Stimulated activated CD8-positive, alpha-beta memory T cell treated with anti-CD3 and anti-CD28 coated beads, Interleukin-12 subunit alpha, Interleukin-12 subunit beta, amount 100 ng/mL, for 1 hour (primary cell): ENCODE results near the gene CELSR1.
"Not testable (repeated sequence)": the region's sequence is repeated elsewhere in the genome, so short reads cannot be mapped to it uniquely, and the experiment has no call there.

Experiments used
- DNase-seq: peaks from one replicate; pipeline ENCODE4 v3.0.0-alpha.2; 2020; ENCODE audit warnings: low read depth

CELSR1 gene

DNA sequence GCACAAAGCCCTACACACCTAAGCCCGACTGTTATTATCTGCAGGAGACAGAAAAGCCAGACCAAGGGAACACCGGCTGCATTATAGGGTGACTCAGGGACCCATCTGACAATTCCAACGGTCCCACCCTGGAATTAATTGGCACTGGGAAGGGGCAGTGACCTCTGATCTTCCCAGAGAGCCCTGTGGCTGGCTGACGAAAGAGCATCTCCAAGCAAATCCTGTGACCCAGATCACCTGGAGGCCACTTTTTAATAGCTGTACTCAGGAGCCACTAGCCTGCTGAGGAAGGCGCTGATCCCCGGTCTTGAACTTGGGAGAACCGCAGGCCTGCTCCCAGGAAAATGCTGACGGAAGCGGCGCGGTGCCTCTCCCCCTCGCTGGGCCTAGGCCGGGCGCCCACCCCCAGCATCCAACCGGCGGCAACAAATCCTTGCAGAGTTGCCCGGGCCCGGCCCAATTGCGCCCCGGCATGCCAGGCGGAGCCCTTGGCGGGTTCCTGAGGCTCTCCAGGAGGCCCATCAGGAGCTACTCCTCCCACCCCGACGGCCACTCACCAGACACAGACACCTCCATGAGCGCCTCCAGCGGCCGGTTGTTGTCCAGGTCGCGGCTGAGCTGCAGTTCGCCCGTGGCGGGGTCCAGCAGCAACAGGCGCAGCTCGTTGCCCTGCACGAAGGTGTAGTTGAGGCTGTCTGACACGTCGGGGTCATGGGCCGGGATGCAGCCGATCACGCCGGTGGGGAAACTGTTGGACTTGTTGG, 4.2 kb downstream of the CELSR1 start:
- no peak for DNase-seq

DNA sequence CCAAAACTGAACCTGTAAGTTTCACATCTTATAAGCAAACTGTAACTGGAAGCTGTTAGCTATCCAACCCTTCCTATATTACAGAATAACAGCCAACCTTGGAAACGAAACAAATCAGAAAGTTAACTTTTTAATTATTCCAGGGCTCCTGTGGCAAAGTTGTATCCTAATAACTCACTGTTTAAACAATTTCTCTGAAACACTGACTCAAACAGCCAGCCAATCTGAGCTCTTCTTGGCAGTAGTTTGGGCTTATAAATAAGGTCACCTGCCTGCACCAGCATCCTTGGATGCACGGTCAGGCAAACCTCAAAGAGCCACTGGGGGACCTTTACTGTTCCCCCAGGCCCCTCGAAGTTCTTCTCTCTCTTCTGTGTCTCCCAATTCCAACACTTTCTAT, 5.0 kb downstream of the CELSR1 start:
- no peak for DNase-seq

DNA sequence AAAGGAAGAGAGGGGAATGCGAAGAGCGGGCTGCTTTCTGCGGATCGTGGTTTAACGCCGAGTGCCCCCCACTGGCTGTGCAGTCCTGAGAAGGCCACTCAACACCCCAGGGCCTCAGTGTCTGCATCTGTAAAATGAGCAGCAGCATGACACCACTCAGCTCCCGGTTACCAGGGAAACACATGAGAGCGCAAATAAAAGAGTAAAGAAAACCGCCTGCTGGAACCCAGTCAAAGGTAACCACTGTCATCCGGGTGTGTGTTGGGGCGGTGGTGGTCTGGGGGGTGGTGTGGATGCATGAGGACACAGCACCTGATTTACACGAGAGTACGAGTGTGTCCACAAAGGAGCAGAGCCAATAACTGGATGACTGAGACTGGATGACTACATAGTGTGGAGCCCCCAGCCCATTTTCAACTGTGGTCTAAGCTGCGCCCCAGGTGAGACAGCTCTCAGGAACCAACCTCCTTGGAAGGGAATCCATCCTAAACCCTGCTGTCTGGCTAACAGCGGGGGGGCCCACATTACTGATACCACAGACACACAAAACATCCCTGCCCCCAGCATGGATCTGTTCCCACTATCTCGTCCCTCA, 5.7 kb downstream of the CELSR1 start:
- no peak for DNase-seq

DNA sequence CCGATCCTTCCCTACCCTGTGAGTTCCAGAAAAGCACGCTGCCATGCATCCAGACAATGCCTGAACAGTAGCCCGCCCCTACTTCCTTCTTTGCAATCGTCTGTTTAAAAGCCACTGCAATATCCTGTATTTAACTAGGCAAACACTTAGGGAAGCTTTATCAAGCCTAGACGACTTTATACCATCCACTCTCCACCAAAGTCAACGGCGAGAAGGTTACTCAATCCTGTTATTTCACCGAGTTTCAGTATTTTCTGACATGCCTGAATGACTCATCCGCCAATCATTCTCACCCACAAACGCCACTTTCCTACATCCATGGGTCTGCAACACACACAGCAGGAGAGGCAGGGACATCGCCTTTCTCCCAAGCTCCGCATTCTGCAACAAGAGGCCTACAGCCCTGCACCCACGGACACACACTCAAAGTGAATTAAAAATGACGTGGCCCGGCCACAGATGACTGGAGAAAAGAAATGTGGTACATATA, 9.3 kb downstream of the CELSR1 start:
- DNase-seq, result no peak

DNA sequence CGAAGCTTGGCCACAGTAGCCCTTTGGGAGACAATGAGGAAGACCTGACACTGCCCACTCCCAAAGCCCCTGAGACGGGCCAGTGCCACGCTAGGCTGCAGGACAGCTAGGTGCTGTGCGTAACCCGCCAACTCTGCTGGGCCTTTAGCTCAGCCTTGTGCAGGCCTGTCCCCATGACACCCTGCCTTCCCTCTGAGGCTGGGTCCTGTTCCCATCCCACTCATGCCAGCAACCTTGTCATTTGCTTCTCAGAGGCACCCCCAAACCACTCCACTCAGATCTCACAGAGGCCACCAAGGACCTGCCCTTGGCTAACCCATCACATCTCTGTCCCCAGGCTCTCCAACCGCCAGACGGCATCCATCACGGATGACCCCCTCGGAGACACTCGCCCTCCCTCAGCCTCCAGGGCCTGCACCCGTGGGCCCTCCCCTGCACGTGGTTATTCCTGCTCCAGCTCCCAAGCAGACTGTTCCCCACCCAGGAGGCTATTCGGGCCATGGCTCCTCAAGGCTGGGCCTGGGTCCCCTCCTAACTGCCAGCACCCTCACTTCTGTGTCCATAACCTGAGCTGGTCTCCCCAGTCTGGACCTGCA, 11.1 kb downstream of the CELSR1 start:
- no peak for DNase-seq

DNA sequence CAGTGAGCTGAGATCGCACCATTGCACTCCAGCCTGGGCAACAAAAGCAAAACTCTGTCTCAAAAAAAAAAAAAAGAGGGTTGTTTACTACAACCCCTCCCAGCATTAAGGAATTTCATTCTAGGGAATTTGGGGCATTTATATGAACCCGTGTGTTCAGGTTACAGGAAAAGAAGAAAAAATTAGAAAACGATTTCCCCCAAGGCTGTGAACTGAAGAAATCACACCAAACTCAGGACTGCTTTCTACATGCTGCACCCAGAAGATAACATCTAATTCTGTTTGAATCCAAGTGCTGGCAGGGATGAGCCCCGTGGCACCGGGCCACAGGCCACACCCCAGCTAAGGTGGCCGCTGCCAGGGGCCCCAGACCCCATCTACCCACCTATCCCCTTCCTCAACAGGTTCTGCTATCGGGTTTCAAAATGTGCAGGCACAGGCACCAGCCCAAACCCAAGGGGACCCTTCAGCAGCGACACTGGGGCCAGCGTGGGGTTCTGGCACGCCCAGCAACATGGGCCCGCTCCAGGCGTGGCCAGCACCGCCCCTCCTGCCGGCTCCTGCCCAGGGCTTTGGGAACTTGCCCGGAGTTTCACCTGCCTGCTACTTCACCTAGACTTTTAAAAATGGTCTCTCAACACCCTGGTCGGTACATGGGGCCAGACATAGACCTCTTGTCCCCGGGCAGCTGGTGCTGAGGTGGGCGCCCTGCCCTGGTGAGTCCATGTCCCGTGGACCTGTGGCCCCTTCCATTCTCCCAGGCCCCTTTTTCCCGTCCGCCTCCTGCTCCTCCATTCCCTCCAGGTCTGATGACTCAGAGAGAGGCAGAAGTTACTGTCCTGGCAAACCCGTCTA, 11.8 kb downstream of the CELSR1 start:
- DNase-seq, result no peak

DNA sequence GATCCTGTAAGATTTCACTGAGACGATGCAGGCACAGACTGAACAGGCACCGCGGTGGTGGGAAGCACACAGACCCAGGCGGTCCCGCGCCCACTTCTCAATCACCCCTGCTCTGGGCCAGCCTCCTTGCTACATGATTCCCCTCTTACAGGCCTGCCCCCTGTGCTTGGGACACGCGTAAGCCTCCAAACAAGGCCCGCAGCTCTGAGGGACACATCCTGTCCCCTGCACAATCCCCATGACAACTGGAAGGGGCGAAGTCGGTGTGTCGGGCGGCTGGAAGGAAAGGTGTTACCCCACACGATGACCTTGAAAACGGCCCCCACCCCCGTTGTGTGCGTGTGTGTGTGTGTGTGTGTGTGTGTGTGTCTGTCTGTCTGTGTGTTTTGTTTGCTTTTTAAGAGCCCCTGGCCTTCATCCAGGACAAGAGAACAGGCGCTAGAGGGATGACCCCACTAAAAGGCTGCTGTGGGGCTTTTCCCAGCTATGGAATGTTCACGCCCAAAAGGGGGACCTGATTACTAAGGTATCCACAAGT, 13.1 kb downstream of the CELSR1 start:
- DNase-seq, result no peak

DNA sequence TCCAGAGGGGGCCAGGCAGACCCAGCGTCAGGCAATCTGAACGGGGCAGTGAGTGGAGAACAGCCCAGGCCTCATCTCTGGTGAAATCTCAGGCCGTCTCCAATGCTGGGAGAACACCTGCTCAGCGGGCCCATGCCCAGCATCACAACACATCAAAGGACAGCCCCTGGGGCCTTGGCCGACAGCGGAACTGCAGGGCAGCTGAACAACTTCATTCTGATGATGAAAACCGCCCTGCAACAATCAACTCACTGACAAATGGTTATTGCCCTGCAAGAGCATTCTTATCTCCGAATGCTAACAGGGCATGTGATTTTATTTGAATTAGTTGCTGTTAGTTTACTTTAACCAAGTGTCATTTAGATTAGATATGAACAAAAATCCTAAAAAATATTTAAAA, 14.6 kb downstream of the CELSR1 start:
- no peak for DNase-seq

DNA sequence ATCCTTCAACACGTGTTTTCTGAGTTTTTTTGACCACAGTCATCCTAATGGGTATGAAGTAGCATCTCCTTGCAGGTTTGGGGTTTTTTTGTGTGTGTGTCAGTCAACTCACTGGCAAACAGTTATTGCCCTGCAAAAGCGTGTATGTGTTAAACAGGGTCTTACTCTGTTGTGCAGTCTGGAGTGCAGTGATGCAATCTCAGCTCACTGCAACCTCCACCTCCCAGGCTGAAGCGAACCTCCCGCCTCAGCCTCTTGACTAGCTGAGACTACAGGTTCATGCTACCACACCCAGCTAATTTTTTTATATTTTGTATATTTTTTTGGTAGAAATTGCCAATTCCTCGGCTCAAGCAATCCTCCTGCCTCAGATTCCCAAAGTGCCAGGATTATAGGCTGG, 15.4 kb downstream of the CELSR1 start:
- no peak for DNase-seq

DNA sequence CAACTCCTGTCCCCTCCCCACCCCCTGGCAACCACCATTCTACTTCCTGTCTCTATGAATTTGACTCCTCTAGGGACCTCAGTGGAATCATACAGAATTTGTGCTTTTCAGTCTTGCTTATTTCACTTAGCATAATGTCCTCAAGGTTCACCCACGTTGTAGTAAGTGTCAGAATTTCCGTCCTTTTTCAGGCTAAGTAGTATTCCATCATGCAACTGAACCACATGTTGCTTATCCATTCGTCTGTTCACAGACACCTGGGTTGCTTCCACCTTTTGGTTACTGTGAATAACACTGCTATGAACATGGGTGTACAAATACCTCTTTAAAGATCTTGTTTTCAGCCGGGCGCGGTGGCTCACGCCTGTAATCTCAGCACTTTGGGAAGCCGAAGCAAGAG, 16.5 kb downstream of the CELSR1 start:
- no peak for DNase-seq

DNA sequence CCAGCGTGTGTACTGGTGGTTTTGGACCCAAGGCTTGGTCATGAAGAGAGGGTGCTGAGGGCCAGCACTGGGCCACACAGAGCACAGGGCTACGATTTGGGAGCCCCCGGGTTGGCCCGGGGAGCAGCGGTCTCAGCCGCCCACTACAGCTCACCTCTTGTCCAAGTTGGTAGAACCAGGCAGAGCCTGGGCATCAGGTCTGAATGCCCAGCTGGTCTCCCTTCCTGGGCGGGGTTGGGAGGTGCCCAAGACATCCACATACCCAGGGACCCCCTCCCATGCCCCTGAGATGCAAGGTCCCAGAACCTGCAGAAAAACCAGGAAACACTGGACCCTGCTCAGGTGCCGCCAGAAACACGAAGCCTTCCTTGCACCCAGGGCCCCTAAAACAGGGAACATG, 18.0 kb downstream of the CELSR1 start:
- DNase-seq, result no peak

DNA sequence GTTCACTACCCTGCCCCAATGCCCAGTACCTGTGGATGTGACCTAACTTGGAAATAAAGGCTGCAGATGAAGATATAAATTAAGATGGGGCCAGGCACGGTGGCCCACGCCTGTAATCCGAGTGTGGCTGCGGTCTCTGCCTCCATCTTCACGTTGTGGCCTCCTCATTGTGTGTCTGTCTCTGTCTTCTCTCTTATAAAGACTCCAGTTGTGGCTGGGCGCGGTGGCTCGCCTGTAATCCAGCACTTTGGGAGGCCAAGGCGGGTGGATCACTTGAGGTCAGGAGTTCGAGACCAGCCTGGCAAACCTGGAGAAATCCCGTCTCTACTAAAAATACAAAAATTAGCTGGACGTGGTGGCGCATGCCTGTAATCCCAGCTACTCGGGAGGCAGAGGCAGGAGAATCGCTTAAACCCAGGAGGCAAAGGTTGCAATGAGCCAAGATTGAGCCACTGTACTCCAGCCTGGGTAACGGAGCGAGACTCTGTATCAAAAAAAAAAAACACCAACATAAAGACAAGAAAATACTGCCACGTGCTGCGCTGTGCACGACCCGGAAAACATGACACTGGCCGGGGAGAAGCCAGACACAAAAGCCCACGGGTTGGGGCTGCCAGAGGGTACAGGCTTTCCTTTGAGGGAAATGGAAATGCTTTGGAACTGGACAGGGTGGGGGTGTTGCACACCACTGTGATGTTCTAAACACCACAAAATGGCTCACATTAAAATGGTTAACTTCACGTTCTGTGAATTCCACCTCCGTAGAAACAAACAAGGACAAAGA, 18.7 kb downstream of the CELSR1 start:
- DNase-seq, result no peak

DNA sequence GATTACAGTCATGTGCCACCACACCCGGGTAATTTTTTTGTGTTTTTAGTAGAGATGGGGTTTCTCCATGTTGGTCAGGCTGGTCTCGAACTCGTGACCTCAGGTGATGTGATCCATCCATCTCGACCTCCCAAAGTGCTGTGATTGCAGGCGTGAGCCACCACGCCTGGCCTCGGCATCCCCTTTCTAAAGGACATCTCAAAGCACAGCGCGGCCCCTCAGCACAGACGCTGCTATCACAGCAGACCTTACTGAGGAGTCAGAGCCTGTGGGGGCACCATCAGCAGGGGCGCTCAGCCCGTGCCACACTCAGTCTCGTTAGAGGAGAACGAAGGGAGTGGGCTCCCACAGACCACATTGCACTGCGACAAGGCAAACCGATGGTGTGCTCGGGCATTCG, 19.4 kb downstream of the CELSR1 start:
- no peak for DNase-seq

DNA sequence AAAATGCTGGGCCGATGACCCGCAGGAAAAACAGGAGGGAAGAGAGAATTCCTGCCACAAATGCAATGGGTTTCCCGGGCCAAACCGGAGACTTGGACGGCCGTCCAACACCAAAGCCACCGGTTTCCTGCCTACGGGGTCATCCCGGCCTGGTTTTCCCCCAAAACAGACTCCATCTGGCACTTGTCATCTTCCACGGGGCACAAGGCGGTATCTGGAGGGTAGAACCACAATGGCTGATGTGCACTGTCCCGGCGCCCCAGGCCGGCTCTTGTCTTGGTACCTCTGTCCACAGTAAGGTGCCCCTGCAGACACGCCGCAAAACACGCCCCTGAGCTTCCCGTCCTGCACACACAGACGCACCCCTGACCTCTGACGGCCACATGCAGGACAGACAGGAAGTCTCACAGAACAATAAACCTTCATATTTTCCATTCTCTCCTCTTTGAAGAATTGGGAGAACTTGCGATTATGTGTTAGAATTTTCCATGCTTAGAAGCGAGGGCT, 20.1 kb downstream of the CELSR1 start:
- no peak for DNase-seq

DNA sequence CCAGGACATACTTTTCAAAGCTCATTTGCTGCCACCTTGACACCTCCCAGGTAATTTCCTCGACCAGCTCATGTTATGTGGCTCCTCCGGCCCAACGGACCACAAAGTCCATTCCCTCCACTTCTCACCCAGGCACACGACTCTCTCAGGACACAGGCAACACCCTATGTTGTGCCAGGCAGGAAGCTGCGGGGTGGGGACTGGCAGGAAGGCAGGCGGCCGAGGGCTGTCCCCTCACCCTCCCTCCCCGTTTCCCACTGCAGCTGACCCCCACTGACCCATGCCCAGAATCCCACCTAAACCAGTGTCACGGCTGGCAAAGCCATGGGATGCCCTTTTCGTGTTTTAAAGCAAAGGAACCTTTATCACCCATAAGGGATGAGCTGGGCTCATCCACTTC, 20.8 kb downstream of the CELSR1 start:
- no peak for DNase-seq

DNA sequence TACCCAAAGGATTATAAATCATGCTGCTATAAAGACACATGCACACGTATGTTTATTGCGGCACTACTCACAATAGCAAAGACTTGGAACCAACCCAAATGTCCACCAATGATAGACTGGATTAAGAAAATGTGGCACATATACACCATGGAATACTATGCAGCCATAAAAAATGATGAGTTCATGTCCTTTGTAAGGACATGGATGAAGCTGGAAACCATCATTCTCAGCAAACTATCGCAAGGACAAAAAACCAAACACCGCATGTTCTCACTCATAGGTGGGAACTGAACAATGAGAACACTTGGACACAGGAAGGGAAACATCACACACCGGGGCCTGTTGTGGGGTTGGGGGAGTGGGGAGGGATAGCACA, 21.3 kb downstream of the CELSR1 start:
- DNase-seq, result not testable (repeated sequence)

DNA sequence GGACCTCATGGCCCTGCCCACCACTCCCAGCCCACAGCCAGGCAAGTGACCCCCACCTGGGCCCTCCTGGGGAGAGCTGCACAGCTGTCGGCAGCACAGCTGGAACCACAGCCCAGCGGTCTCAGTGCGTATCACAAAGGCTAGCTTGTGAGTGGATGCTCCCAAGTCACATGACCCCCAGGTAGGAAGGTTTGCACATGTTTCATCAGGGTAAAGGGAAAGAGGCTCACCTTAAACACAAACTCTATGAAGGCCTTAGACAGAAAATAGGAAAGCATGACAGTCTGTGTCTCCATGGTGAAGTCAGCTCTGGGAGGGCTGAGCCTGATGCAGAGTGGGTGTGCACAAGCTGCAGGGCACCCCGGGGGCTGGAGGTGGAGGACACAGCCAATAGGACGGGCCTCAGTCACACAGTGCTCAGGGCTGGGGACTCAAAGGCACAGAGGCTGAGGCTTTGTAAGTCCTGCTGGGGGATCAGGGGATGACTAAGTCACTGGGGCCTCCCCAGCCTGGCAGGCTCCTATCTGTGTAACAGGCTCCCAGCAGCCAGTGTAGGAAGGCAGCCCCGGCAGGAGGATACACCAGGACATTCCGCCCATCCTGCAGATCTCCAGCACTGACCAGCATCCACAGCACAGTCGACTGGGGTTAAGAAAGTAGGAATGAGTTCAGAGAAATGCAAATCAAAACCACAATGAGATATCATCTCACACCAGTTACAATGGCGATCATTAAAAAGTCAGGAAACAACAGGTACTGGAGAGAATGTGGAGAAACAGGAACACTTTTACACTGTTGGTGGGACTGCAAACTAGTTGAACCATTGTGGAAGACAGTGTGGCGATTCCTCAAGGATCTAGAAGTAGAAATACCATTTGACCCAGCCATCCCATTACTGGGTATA, 22.0 kb downstream of the CELSR1 start:
- DNase-seq, result no peak

DNA sequence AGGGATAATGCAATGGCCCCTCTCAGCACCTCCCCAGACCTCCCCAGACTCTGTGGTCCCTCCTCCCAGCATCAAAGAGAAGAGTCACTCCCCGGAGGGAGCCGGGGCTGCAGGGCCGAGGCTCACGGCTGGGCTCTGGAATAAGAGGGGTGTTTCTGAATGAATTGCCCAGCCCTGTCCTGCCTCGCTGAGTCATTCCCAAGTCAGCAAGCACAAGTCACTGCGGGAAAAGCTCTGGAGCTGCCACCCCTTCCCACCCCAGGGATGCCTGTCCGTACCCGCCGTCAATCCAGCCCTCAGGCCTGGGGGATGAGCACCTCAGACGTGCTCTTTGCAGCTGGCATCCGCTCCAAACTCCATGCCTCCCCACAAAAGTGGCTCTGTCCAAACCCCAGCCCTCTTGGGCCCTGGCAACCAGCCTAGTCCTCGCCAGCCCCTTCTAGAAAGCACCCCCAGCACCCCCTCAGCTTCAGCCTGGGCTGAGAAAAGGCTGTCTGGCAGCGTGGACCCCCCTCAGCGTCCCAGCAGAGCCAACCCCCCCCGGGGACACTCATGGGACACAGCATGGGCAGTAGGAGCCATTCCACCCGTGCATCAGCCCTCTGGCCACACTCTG, 22.7 kb downstream of the CELSR1 start:
- DNase-seq, result no peak

DNA sequence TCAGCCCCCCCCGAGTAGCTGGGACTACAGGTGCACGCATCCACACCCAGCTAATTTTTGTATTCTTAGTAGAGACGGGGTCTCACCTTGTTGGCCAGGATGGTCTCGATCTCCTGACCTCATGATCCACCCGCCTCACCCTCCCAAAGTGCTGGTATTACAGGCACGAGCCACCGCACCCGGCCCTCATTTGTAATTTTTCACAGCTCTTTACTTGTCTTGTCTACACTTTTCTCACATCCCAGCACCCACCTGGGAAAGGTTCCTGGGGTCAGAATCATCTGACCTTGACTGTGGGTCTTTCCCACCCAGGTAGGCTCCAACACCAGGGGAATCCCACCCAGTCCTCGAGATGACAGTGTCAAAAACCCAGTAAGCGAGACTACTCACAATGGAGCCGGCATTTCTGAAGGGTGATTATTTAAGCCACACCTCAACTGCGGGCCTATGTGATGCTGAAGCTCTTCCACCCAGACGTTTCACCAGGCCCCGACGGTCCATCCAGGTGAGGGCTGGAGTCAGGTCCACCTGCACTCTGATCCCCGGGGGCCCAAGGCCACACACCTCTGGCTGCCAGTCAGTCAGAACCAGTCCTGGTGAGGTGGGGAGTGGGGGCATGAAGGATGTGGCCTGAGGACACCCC, 23.4 kb downstream of the CELSR1 start:
- DNase-seq, result no peak
